Tibial nerve (tissue), 4 donors: ENCODE measurements around the gene SIPA1L3. TPM values are rescaled to one million over a fixed set of nuclear protein-coding genes. Genes with fewer than 3 reads are reported as not detected.

Experiments used
- DNase-seq, 2 donors: peaks; one replicate each; pipeline ENCODE4 v3.0.0-alpha.2; 2019; ENCODE audit warnings: low spot score in 2 of 2
- H3K27ac ChIP-seq, 4 donors: fragments of 200-600 bp; sonication (generic) in 3 of 4; one replicate each; pipeline ENCODE4 v1.5.1; 2017 to 2019; ENCODE audit warnings: mild to moderate bottlenecking in 1 of 4
- H3K27me3 ChIP-seq, 2 donors: fragments of 200-600 bp; sonication (generic) in 1 of 2; one replicate each; pipeline versions ENCODE4 v1.5.1 to v1.6.0; 2017 to 2019
- H3K36me3 ChIP-seq, 3 donors: fragments of 200-600 bp; sonication (generic); one replicate each; pipeline ENCODE4 v1.5.1; 2018 to 2019
- H3K4me1 ChIP-seq, 4 donors: fragments of 200-600 bp; sonication (generic) in 3 of 4; one replicate each; pipeline ENCODE4 v1.5.1; 2017 to 2019
- H3K4me3 ChIP-seq, 4 donors: fragments of 200-600 bp; sonication (generic) in 3 of 4; one replicate each; pipeline ENCODE4 v1.5.1; 2017 to 2019; ENCODE audit warnings: mild to moderate bottlenecking in 1 of 4, moderate library complexity in 1 of 4
- H3K9me3 ChIP-seq, 4 donors: fragments of 200-600 bp; sonication (generic) in 3 of 4; one replicate each; pipeline ENCODE4 v1.5.1; 2017 to 2019
- CTCF ChIP-seq, 5 experiments: fragments of 200-600 bp in 3 of 5; fragments of 450-650 bp in 2 of 5; sonication (generic) in 3 of 5; IDR thresholded peaks; one replicate each; pipeline ENCODE4 v1.5.1; 2016 to 2019; ENCODE audit warnings: antibody characterized with exemption in 5 of 5, mild to moderate bottlenecking in 3 of 5, moderate library complexity in 2 of 5
- EP300 ChIP-seq, 2 donors: sonication (generic); formaldehyde crosslinking; IDR thresholded peaks; one replicate each; pipeline ENCODE4 v1.6.1; 2017; ENCODE audit warnings: antibody characterized with exemption in 2 of 2, mild to moderate bottlenecking in 1 of 2
- POLR2A ChIP-seq, 2 donors: fragments of 450-650 bp; IDR thresholded peaks; one replicate each; pipeline ENCODE4 v1.6.1; 2017; ENCODE audit warnings: antibody characterized with exemption in 2 of 2, mild to moderate bottlenecking in 2 of 2, moderate library complexity in 2 of 2
- WGBS, 2 donors: methylation state at CpG; one replicate each; pipeline ENCODE4 v1.1.5; 2018; 5-methylcytosine and 5-hydroxymethylcytosine counted together
- total RNA-seq, 4 donors: library from RNA; depleted of rRNA; stranded (reverse); fragments of >200 nt; gene quantifications; one replicate each; pipeline ENCODE4 v1.1.0, GENCODE V29; 2016

Gene SIPA1L3
- total RNA-seq, 4 donors from 2014 or later: 8.3 to 43.9 (median 17.0) TPM

DNA sequence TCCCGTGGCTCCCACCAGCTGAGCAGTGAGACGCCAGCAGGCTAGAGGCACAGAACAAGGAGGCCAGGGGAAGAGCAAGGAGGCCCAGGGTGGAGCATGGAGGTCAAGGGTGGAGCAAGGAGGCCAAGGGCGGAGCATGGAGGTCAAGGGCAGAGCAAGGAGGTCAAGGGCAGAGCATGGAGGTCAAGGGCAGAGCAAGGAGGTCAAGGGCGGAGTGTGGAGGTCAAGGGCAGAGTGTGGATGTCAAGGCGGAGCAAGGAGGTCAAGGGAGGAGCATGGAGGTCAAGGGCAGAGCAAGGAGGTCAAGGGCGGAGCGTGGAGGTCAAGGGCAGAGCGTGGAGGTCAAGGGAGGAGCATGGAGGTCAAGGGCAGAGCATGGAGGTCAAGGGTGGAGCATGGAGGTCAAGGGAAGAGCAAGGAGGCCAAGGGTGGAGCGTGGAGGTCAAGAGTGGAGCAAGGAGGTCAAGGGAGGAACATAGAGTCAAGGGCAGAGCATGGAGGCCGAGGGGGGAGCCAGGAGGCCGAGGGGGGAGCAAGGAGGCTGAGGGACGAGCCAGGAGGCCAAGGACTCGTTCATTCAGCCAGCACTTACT, 289.3 kb downstream of the SIPA1L3 start:
- no peak overlapping the region for H3K4me3 ChIP-seq

GRCh38 chr19:38196948-38197656, 290.1 kb downstream of the SIPA1L3 start:
- H3K27me3 ChIP-seq: no peaks in the 10 kb centered on the region
- 92 to 93% methylated on average over 22 to 23 of the region's 23 CpGs for WGBS, 2 donors
- no peak overlapping the region for H3K27ac ChIP-seq
- peaks cover 0 to 98% (median 5%) of the 10 kb centered on the region in 3 donors for H3K36me3 ChIP-seq
- no peaks in the 10 kb centered on the region for H3K9me3 ChIP-seq
- H3K4me1 ChIP-seq: no peaks in the 10 kb centered on the region
- H3K4me3 ChIP-seq: no peak overlapping the region
- TF ChIP-seq POLR2A (IDR thresholded peaks at IDR 0.05): no peak
- TF ChIP-seq CTCF (IDR thresholded peaks at IDR 0.05): no peak
- no peak for TF ChIP-seq EP300 (IDR thresholded peaks at IDR 0.05)
- DNase-seq: no peak

More for the DNA sequence above, 289.3 kb downstream of the SIPA1L3 start:
- DNase-seq: no peak
- H3K36me3 ChIP-seq: peaks cover 0 to 98% (median 0%) of the 10 kb centered on the region in 3 donors
- no peaks in the 10 kb centered on the region for H3K4me1 ChIP-seq
- H3K27ac ChIP-seq: no peak overlapping the region
- no peaks in the 10 kb centered on the region for H3K9me3 ChIP-seq
- 86 to 90% methylated on average over 13 of the region's 13 CpGs for WGBS, 2 donors
- H3K27me3 ChIP-seq: no peaks in the 10 kb centered on the region
- no peak for TF ChIP-seq EP300 (IDR thresholded peaks at IDR 0.05)
- TF ChIP-seq POLR2A (IDR thresholded peaks at IDR 0.05): no peak
- TF ChIP-seq CTCF (IDR thresholded peaks at IDR 0.05): no peak

DNA sequence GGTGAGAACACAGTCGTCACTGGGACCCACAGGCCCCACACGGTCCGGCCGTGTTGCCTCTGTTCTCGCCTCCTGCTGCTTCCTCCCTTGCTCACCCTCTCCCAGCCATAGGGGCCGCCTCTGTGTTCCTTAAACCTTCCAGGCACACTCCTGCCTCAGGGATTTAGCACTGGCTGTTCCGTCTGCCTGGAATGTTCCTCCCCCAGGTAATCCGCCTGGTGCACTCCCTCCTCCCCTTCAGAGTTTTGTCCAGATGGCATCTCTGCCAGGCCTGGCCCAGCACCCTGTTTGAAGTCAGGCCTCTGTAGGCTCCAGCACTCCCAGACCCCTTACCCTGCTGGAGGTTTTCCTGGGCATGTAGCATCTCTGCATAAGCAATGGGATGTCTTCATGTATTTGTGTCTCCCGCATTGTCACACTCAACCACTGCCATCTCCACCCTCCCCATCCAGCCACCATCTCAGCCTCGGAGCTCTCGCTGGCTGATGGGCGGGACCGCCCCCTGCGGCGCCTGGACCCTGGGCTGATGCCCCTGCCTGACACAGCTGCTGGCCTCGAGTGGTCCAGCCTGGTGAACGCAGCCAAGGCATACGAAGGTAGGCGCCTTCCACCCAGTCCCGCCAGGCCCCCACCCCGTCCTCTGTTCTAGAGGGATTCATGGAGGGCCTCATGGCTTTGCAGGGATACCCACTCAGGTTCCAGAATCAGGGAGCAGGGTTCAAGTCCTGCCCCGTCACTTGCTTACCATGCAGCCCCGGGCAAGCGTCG, 291.1 kb downstream of the SIPA1L3 start:
- H3K27ac ChIP-seq: no peak overlapping the region
- no peaks in the 10 kb centered on the region for H3K27me3 ChIP-seq
- TF ChIP-seq POLR2A (IDR thresholded peaks at IDR 0.05) (no peak), EP300 (IDR thresholded peaks at IDR 0.05) (no peak), CTCF (IDR thresholded peaks at IDR 0.05) (no peak)
- H3K4me1 ChIP-seq: no peaks in the 10 kb centered on the region
- no peak overlapping the region for H3K4me3 ChIP-seq
- peaks cover 0 to 98% (median 5%) of the 10 kb centered on the region in 3 donors for H3K36me3 ChIP-seq
- WGBS, 2 donors: 91% methylated on average over 25 of the region's 25 CpGs
- DNase-seq: no peak
- H3K9me3 ChIP-seq: no peaks in the 10 kb centered on the region

DNA sequence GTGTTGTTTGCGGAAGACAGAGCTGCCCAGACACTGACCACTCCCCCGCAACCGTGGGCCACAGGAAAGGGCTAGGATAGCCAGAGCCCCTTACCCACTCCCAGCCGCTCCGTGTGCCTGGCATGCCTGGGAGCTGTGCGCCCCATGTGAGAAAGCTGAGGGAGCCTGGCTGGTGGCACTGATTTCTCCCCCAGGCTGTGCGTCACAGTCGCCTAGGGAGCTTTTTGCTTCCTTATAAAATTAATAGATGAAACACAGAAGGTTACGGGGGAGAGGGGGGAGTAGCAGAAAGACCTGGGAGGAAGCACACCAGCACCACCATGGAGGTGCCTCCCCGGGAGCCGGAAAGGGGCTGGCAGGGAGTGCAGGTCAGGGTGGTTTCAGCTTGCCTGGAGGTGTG, 292.3 kb downstream of the SIPA1L3 start:
- Histone ChIP-seq H3K4me1 (no peaks in the 10 kb centered on the region), H3K27ac (no peak overlapping the region), H3K36me3 (peaks cover 0 to 98% (median 5%) of the 10 kb centered on the region in 3 donors), H3K4me3 (no peak overlapping the region), H3K9me3 (no peaks in the 10 kb centered on the region), H3K27me3 (no peaks in the 10 kb centered on the region)
- WGBS, 2 donors: 90 to 95% methylated on average over 11 of the region's 11 CpGs
- no peak for DNase-seq
- TF ChIP-seq CTCF (IDR thresholded peaks at IDR 0.05) (no peak), POLR2A (IDR thresholded peaks at IDR 0.05) (no peak)

DNA sequence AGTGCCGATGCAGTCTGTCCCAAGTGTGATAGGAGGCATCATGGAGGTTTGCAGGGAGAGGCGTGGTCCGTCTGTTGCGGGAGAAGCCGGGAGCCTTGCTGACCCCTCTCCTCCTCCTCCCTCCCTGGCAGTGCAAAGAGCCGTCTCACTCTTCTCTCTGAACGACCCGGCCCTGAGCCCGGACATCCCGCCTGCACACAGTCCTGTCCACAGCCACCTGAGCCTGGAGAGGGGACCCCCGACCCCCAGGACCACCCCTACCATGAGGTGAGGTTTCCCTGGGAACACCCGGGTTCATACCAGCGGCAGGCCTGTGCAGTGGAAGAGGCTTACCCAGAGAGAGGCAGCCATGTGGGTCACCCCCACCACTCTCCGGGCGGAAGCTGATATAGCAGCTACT, 294.7 kb downstream of the SIPA1L3 start:
- TF ChIP-seq POLR2A (IDR thresholded peaks at IDR 0.05) (no peak), EP300 (IDR thresholded peaks at IDR 0.05) (no peak), CTCF (IDR thresholded peaks at IDR 0.05) (no peak)
- 85 to 86% methylated on average over 14 to 15 of the region's 15 CpGs for WGBS, 2 donors
- H3K27me3 ChIP-seq: no peaks in the 10 kb centered on the region
- no peak overlapping the region for H3K4me3 ChIP-seq
- no peak for DNase-seq
- H3K4me1 ChIP-seq: no peaks in the 10 kb centered on the region
- peaks cover 0 to 97% (median 5%) of the 10 kb centered on the region in 3 donors for H3K36me3 ChIP-seq
- H3K9me3 ChIP-seq: no peaks in the 10 kb centered on the region
- no peak overlapping the region for H3K27ac ChIP-seq
